Glutamatergic neuron (in vitro differentiated cells): ENCODE measurements around the gene CD40LG. TPM values are rescaled to one million over a fixed set of nuclear protein-coding genes. Genes with fewer than 3 reads are reported as not detected.

ENCODE experiments used
- DNase-seq: peaks from one replicate; pipeline ENCODE4 v3.0.0; 2022
- H3K27ac Mint-ChIP-seq: one replicate; pipeline ENCODE4 v1.8.0; 2020; ENCODE audit warnings: mild to moderate bottlenecking, mixed read lengths, inconsistent platforms; ENCODE audit not compliant: unreplicated experiment
- H3K27me3 Mint-ChIP-seq: one replicate; pipeline ENCODE4 v1.8.0; 2020; ENCODE audit warnings: mild to moderate bottlenecking, moderate library complexity, mixed read lengths, inconsistent platforms; ENCODE audit not compliant: unreplicated experiment
- H3K36me3 Mint-ChIP-seq: one replicate; pipeline ENCODE4 v1.8.0; 2020; ENCODE audit warnings: mild to moderate bottlenecking, mixed read lengths, inconsistent platforms; ENCODE audit not compliant: unreplicated experiment
- H3K4me1 Mint-ChIP-seq: one replicate; pipeline ENCODE4 v1.8.0; 2020; ENCODE audit warnings: mild to moderate bottlenecking, low read depth, mixed read lengths, inconsistent platforms; ENCODE audit not compliant: unreplicated experiment
- H3K4me3 Mint-ChIP-seq: one replicate; pipeline ENCODE4 v1.8.0; 2020; ENCODE audit warnings: mild to moderate bottlenecking, mixed read lengths, inconsistent platforms; ENCODE audit not compliant: unreplicated experiment
- H3K9me3 Mint-ChIP-seq: one replicate; pipeline ENCODE4 v1.8.0; 2020; ENCODE audit warnings: mild to moderate bottlenecking, moderate library complexity, mixed read lengths, inconsistent platforms; ENCODE audit not compliant: unreplicated experiment
- CTCF ChIP-seq: fragments of 200-600 bp; sonication (generic); IDR thresholded peaks from one replicate; pipeline ENCODE4 v1.5.0; 2021; ENCODE audit not compliant: partially characterized antibody, unreplicated experiment
- total RNA-seq: library from RNA; stranded (reverse); fragmentation: NEBNext Ultra II Directional; extraction: Animal tissue kit (Norgen Biotek cat#: 25700); gene quantifications from one replicate; pipeline ENCODE4 v1.2.1, GENCODE V29; 2021; ENCODE audit not compliant: unreplicated experiment

Gene CD40LG
- total RNA-seq, 1 donor from 2014 or later, result not detected

- no peaks in the 10 kb centered on the region for H3K27me3 Mint-ChIP-seq
- H3K36me3 Mint-ChIP-seq, result no peaks in the 10 kb centered on the region
- peaks cover 2% of the 10 kb centered on the region for H3K4me1 Mint-ChIP-seq
- no peak for DNase-seq
- no peak for TF ChIP-seq CTCF
- H3K9me3 Mint-ChIP-seq, result no peaks in the 10 kb centered on the region
- H3K27ac Mint-ChIP-seq, result no peak overlapping the region
- no peak overlapping the region for H3K4me3 Mint-ChIP-seq
Measured at GRCh38 chrX:136691028-136691809, 43.3 kb downstream of the CD40LG start.

GRCh38 chrX:136692271-136692670 is 44.3 kb downstream of the CD40LG start:
- Mint-ChIP-seq H3K27ac (no peak overlapping the region), H3K27me3 (no peaks in the 10 kb centered on the region), H3K9me3 (no peaks in the 10 kb centered on the region), H3K4me3 (no peak overlapping the region), H3K36me3 (no peaks in the 10 kb centered on the region), H3K4me1 (peaks cover 2% of the 10 kb centered on the region)
- TF ChIP-seq CTCF, result no peak
- DNase-seq, result no peak

DNA sequence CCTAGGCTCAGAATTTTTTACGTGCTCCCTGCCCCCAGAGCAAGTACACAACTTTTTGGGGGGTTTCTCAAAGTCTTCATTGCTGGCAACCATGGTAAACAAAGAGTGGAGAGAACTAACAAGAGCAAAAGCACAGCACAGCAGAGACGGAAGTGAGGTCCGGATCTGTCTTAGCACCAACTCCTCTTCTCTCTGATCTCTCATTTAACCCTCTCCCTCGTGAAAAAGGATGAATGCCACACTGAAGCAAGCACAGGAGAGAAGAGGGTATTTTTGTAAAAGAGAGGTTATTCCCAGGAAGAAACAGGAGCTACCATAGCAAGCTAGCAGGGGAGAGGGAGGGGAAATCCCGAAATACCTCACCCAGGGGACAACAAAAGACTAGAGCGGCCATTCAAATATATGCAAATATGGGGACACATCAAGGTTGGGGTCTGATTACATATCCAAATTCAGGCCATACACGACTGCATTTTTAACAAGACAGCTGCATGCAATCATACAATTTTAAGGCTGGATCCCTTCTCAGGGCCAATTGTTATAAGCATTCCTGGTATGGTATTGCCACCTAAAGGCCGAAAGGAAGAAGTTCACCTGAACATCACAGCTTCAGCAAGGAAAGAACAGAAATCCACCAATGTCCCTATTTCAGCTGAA is 46.6 kb downstream of the CD40LG start:
- H3K27ac Mint-ChIP-seq, result no peak overlapping the region

GRCh38 chrX:136697156-136697555 is 49.2 kb downstream of the CD40LG start:
- DNase-seq, result no peak
- Mint-ChIP-seq H3K36me3 (no peaks in the 10 kb centered on the region), H3K9me3 (no peaks in the 10 kb centered on the region), H3K4me1 (peaks cover 2% of the 10 kb centered on the region), H3K27me3 (no peaks in the 10 kb centered on the region), H3K4me3 (no peak overlapping the region), H3K27ac (no peak overlapping the region)
- TF ChIP-seq CTCF, result no peak

More for the DNA sequence above, 46.6 kb downstream of the CD40LG start:
- H3K4me1 Mint-ChIP-seq, result peaks cover 2% of the 10 kb centered on the region
- DNase-seq, result no peak
- H3K27me3 Mint-ChIP-seq, result no peaks in the 10 kb centered on the region
- H3K4me3 Mint-ChIP-seq, result no peak overlapping the region
- peak; percentile 53 for TF ChIP-seq CTCF
- no peaks in the 10 kb centered on the region for H3K36me3 Mint-ChIP-seq
- no peaks in the 10 kb centered on the region for H3K9me3 Mint-ChIP-seq

DNA sequence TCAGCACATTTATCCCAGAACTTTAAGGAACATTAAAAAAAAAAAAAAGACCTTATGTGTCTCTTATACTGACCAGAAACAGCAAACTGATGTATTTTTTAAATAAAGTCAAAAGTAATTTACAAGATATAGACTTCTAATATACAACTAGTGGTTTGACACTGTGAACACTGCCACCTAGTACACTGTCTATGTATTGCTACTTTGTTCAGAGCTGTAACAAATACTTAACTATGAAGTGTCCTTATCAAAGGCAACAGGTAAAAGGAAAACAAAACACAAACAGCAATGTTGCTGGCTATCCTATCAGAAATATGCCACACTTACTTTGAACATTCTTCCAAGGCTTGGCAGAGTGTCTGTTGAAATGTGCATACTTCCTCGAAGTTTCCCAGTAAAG is 60.4 kb downstream of the CD40LG start:
- Mint-ChIP-seq H3K36me3 (no peaks in the 10 kb centered on the region), H3K27ac (no peak overlapping the region), H3K9me3 (no peaks in the 10 kb centered on the region), H3K4me1 (no peaks in the 10 kb centered on the region), H3K27me3 (no peaks in the 10 kb centered on the region), H3K4me3 (no peak overlapping the region)
- TF ChIP-seq CTCF, result peak; percentile 37
- no peak for DNase-seq
